ENCODE data around the gene RNPC3.
"Not testable (repeated sequence)": the region's sequence is repeated elsewhere in the genome, so short reads cannot be mapped to it uniquely, and the experiment has no call there.

RNPC3 gene

DNA sequence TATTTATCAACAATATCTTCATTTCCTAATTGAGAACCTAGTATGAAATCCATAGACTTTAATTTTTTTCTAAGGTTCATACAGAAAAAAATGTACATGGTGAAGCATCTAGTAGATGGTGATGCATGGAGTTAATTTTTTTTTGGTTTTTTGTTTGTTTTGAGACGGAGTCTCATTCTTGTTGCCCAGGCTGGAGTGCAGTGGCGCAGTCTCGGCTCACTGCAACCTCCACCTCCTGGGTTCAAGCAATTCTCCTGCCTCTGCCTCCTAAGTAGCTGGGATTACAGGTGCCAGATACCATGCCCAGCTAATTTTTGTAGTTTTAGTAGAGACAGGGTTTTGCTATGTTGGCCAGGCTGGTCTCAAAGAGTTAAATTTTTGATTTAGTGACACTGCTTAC, 35.6 kb downstream of the RNPC3 start:
- DNase-seq: not testable (repeated sequence)

DNA sequence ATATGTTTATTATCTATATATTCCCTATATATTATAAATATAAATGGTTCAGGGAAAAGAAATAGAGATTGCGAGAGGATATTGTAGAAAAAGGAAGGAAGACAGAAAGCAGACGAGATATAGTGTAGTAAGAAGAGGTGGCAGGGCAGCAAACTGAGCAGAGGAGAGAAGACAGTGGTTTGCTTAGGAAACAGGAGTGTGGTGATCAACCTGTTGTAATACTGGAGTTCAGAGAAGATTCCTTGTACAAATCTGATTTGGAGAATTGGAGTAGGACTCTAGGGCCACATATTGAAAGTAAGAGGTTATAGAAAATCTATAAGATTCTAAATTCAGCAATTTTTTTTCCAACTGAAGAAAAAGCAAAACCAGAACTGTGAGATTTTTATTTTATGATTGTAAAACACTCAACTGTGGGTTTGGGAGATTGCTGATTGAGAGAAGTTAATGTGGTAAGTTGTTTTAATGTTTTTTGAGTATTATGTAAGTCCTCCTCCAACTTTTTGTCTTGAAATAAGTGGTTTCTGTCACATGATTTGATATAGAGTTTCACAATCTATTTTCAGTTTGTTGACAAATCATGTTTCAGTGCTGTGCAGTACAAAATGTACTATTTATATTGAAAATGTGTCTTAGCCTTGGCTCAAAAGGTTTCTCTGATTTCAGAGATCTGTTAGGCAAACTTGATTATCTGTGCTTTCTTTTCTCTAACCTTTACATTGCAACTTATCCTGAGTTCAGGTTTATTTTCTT, 36.3 kb downstream of the RNPC3 start:
- peak; percentile 58 for DNase-seq

DNA sequence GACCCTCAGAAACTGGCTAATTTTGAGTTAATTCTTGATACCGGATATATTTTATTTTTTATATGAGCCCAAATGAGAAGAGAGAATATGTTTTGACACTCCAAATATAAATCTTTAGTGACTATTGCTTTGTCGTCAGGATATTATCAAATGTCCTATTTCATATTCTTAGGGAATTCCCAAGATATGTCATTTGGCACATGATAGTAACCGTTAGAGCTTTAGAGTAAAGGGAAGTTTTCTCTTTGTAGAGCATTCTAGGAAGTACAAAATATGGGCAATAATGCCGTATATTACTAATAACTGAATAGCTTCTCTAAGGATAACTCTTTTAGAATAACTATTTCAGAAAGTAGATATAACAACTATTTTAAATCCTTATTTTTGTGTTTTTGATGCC, 37.6 kb downstream of the RNPC3 start:
- peak; percentile 58 for DNase-seq

DNA sequence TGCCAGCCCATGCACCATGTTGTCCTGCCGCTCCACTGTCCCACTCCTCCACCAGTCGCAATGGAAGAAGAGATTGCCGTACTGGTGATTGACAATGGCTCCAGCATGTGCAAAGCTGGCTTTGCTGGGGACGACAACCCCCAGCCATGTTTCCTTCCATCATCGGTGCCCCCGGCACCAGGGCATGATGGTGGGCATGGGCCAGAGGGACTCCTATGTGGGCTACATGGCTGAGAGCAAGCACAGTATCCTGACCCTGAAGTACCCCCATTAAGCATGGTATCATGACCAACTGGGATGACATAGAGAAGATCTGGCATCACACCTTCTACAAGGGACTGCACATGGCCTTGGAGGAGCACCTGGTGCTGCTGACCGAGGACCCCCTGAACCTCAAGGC, 44.0 kb downstream of the RNPC3 start:
- no peak for DNase-seq

DNA sequence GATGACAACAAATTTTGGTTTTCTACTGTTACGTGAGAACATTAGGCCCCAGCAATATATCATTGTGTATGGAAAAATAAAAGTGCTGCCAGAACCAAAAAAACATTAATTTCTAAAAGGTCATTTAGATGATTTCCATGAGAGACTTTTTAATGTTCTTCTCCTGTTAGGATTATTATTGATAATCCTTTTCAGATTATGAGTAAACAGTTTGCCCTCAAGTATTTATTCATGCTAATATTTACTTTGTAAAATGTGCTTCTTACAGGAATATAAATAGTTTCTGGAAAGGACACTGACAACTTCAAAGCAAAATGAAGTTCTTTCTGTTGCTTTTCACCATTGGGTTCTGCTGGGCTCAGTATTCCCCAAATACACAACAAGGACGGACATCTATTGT, 45.8 kb downstream of the RNPC3 start, which contains the start of gene AMY2B:
Gene AMY2B (plus strand): TSS at position 301 of the 400 bp plus-strand sequence. CDS start 14 bp downstream, at position 315.
- DNase-seq: not testable (repeated sequence)

DNA sequence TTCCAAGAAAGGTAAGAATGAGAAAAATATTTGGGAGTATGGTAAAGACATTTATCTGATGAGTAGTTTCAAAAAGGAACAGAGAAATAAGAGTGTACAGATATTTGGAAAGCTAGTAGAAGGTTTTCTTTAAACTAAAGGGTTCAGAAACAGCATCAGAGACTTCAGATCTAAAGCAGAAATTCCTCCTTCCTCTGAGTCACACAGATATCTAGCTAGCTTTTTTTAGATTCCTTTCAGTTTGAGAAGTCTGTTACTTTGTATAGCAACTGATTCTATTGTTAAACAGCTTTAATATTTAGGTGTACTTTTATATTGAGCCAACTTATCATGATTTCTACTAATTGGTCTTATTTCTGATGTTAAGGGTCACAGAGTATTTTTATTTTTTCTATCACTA, 50.6 kb downstream of the RNPC3 start:
- no peak for DNase-seq

DNA sequence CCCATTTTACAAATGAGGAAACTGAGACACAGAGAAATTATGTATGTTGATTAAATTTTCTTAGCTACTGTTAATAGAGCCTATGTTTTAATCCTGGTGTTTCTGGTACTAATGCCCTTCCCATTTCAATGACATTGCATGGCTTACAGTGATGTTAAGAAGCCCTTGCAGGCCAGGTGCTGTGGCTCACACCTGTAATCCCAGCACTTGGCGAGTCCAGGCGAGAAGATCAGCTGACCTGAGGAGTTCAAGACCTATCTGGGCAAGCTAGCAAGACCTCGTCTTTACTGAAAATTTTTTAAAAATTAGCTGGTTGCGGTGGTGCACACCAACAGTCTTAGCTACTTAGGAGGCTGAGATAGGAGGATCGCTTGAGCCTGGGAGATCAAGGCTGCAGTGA, 51.3 kb downstream of the RNPC3 start:
- not testable (repeated sequence) for DNase-seq

DNA sequence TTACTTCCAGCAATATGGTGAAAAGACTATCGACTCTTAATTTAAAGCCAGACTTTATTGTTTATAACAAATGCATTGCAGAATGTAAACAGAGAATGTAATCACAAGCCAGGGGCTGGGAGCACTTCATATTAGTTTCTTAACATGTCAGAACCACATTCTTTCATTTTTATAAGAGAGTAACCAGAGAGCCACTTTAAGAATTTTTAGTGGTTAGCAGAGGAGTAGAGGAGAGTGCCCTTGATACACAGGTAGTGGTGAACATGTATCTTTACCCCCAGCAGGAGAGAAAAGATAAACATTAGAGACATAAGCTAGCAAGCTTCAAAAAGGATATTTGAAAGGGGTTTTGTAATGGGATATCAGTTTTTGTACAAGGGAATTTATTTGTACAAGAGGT, 57.0 kb downstream of the RNPC3 start:
- DNase-seq: no peak

DNA sequence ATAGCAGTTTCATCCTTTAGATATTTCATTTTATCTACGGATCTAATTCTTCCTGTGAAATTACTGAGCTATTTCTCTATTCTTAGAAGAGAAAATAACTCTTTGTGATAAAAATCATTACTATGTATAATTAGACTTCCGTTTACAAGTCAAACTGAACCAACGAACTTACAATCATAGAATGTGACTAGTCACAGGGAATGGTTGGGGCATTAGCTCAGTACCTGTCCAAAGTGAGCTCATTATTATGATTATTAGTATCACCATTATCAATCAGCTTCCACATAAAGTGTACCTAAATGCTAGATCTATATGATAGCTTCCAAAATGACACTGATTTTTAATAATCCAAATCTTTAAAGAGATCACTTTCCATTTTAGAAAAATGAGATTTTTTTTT, 58.4 kb downstream of the RNPC3 start:
- no peak for DNase-seq

DNA sequence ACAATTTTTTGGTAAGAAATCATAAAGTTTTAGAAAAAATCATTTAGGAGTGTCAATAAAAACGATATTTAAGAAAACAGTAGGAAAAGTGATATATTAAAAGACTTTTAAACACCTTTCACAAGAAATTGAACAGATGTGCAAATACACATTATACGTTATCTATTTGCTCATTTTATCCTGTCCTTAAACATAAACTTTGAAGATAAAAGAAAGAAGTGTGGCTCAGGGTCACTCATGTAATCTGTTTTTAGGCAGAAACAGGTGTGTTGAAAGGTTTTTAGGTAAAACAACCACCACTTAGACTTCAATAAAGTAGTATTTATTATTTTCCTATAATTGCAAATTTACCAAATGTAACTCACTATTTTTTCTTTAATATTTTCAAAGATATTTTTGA, 59.0 kb downstream of the RNPC3 start:
- DNase-seq: no peak

DNA sequence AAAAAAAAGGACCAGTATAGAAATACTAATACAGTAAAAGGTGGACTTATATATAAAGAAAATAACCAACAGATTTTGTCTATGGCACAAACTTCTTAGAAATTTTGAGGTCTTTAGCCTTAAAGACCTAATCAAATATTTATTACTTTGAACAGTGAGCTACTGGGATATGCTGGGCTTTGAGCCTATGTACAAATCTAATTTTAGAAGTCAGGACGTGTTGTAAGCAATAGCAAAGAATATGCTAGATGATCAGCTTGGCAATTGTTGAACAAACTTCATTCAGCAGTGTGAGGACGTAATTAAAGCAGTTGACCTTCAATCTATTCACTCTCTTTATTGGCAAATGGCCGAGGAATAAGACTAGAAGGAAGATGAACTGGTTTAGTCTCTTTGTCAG, 77.2 kb downstream of the RNPC3 start:
- not testable (repeated sequence) for DNase-seq

Data from suppressor macrophage treated with lipopolysaccharide for 4 hours (primary cell).